A549 (cell line): ENCODE measurements around the gene AMHR2.

Source experiments
- BHLHE40 ChIP-seq: IDR thresholded peaks from 2 replicates; pipeline ENCODE4 v1.6.1; 2012; ENCODE audit warnings: low read depth, low read length, inconsistent platforms
- CBX2 ChIP-seq: fragments of 200-600 bp; sonication (generic); IDR thresholded peaks from 2 replicates; pipeline ENCODE4 v1.6.1; 2016; ENCODE audit warnings: low read depth, mild to moderate bottlenecking, borderline replicate concordance
- CEBPB ChIP-seq, 2 experiments: fragments of >200 bp in 1 of 2; sonication (Bioruptor Twin) in 1 of 2; formaldehyde crosslinking in 1 of 2; IDR thresholded peaks; 2 replicates each; pipeline ENCODE4 v1.6.1; 2012 to 2016
- CTCF ChIP-seq: fragments of >200 bp; sonication (Bioruptor Twin); formaldehyde crosslinking; IDR thresholded peaks from 3 replicates; pipeline ENCODE4 v1.5.1; 2016
- ELK1 ChIP-seq: fragments of 150-350 bp; IDR thresholded peaks from 2 replicates; pipeline ENCODE4 v1.6.1; 2014; ENCODE audit warnings: low read depth, mild to moderate bottlenecking, low read length
- FOSL2 ChIP-seq, 2 experiments: fragments of 450-650 bp in 1 of 2; fragments of >200 bp in 1 of 2; sonication (Bioruptor Twin) in 1 of 2; formaldehyde crosslinking; IDR thresholded peaks; 2 replicates each; pipeline versions ENCODE4 v1.5.0 to v1.6.1; 2016 to 2020; ENCODE audit warnings: mild to moderate bottlenecking in 1 of 2, moderate library complexity in 1 of 2
- HMGXB4 ChIP-seq: fragments of 250-450 bp; sonication (Bioruptor Pico); IDR thresholded peaks from 2 replicates; pipeline ENCODE4 v1.5.0; 2021; ENCODE audit warnings: mild to moderate bottlenecking, moderate library complexity, borderline replicate concordance
- JUN ChIP-seq, 2 experiments: fragments of >200 bp; sonication (Bioruptor Twin); formaldehyde crosslinking; IDR thresholded peaks; 2 replicates in 1 of 2; 3 replicates in 1 of 2; pipeline ENCODE4 v1.6.1; 2016 to 2017
- MAZ ChIP-seq: fragments of 150-350 bp; IDR thresholded peaks from 2 replicates; pipeline ENCODE4 v1.6.1; 2014; ENCODE audit warnings: antibody characterized with exemption, low read depth, low read length, borderline replicate concordance
- POLR2A ChIP-seq: IDR thresholded peaks from 2 replicates; pipeline ENCODE4 v1.6.1; 2012; ENCODE audit warnings: mild to moderate bottlenecking, low read length
- RCOR1 ChIP-seq: fragments of 150-350 bp; IDR thresholded peaks from 2 replicates; pipeline ENCODE4 v1.6.1; 2014; ENCODE audit warnings: antibody characterized with exemption, low read length, low read depth
- RFX5 ChIP-seq: fragments of 450-650 bp; IDR thresholded peaks from 2 replicates; pipeline ENCODE4 v1.7.1; 2014; ENCODE audit warnings: antibody characterized with exemption, mild to moderate bottlenecking, moderate library complexity
- ZC3H11A ChIP-seq: fragments of 450-650 bp; IDR thresholded peaks from 2 replicates; pipeline ENCODE4 v1.6.1; 2014; ENCODE audit warnings: antibody characterized with exemption, mild to moderate bottlenecking
- ZFP36 ChIP-seq: fragments of 450-650 bp; IDR thresholded peaks from 2 replicates; pipeline ENCODE4 v1.6.1; 2014; ENCODE audit warnings: borderline replicate concordance; ENCODE audit not compliant: partially characterized antibody

GRCh38 chr12:53376747-53377146, 46.9 kb upstream of the AMHR2 start:
- TF ChIP-seq CBX2 (no peak), CTCF (no peak), CEBPB (IDR thresholded peaks at IDR 0.05) (no peak), MAZ (no peak), POLR2A (no peak), FOSL2 (IDR thresholded peaks at IDR 0.05) (no peak), FOSL2 (CRISPR knock-in tag; IDR thresholded peaks at IDR 0.05) (no peak), JUN (IDR thresholded peaks at IDR 0.05) (no peak), BHLHE40 (no peak), HMGXB4 (CRISPR knock-in tag) (no peak), RFX5 (no peak), ELK1 (no peak), RCOR1 (no peak), ZC3H11A (no peak), ZFP36 (no peak)
